Stimulated activated CD4-positive, alpha-beta T cell treated with anti-CD3 and anti-CD28 coated beads, TNF-alpha, amount 100 ng/mL, for 1 hour (primary cell): ENCODE results near the gene NSMF.
"Not testable (repeated sequence)": the region's sequence is repeated elsewhere in the genome, so short reads cannot be mapped to it uniquely, and the experiment has no call there.

Experiments used
- DNase-seq, 3 donors: peaks; one replicate each; pipeline ENCODE4 v3.0.0-alpha.2; 2020; ENCODE audit warnings: low read depth in 3 of 3, low spot score in 1 of 3

The NSMF gene

GRCh38 chr9:137459601-137460362, 648 bp upstream of the NSMF start:
- DNase-seq, result no peak

- DNase-seq, result no peak
These were observed 661 bp downstream of the NSMF start for GRCh38 chr9:137458194-137459151.

- no peak for DNase-seq
These were observed 1.5 kb downstream of the NSMF start for GRCh38 chr9:137457406-137458193.

GRCh38 chr9:137456864-137457405, 2.2 kb downstream of the NSMF start:
- DNase-seq, result no peak

- DNase-seq, result no peak
These were observed 2.9 kb downstream of the NSMF start for GRCh38 chr9:137456061-137456863.

GRCh38 chr9:137455359-137455991, 3.7 kb downstream of the NSMF start:
- no peak for DNase-seq

- no peak for DNase-seq
These were observed 4.4 kb downstream of the NSMF start for GRCh38 chr9:137454597-137455358.

- DNase-seq, result no peak
These were observed 5.0 kb downstream of the NSMF start for GRCh38 chr9:137454145-137454596.

GRCh38 chr9:137453643-137454081, 5.5 kb downstream of the NSMF start:
- peak; percentile 30 to 50 (median 49) for DNase-seq

- DNase-seq, result no peak
These were observed 6.1 kb downstream of the NSMF start for GRCh38 chr9:137452761-137453642.

GRCh38 chr9:137452006-137452760, 7.0 kb downstream of the NSMF start:
- DNase-seq, result no peak

GRCh38 chr9:137451264-137452005, 7.7 kb downstream of the NSMF start:
- DNase-seq, result not testable (repeated sequence)

GRCh38 chr9:137450539-137451222, 8.5 kb downstream of the NSMF start:
- DNase-seq, result not testable (repeated sequence)

GRCh38 chr9:137449931-137450538, 9.1 kb downstream of the NSMF start:
- no peak for DNase-seq

- no peak for DNase-seq
These were observed 9.9 kb downstream of the NSMF start for GRCh38 chr9:137449081-137449844.
